KMS-11 (cell line): ENCODE measurements around the gene PPFIBP2.
A peak's percentile ranks its signal among the peaks of the same experiment; 100 is the strongest.

Experiments used
- H2AFZ ChIP-seq: fragments of 200-600 bp; sonication (generic); 2 replicates; pipeline ENCODE4 v1.6.1; 2016; ENCODE audit warnings: antibody characterized with exemption, mixed run types, low read depth
- H3K27ac ChIP-seq: fragments of 200-600 bp; sonication (generic); 2 replicates; pipeline ENCODE4 v1.6.1; 2016; ENCODE audit warnings: mild to moderate bottlenecking, mixed run types
- H3K27me3 ChIP-seq: fragments of 200-600 bp; sonication (generic); 2 replicates; pipeline ENCODE4 v1.6.1; 2017; ENCODE audit warnings: mild to moderate bottlenecking, low read depth, mixed run types, moderate library complexity; ENCODE audit not compliant: insufficient read depth
- H3K36me3 ChIP-seq: fragments of 200-600 bp; sonication (generic); 2 replicates; pipeline ENCODE4 v1.6.1; 2017; ENCODE audit warnings: mild to moderate bottlenecking, mixed run types; ENCODE audit not compliant: insufficient read depth
- H3K4me1 ChIP-seq: fragments of 200-600 bp; sonication (generic); 2 replicates; pipeline ENCODE4 v1.6.1; 2016; ENCODE audit warnings: mild to moderate bottlenecking, low read depth, mixed run types; ENCODE audit not compliant: poor library complexity, severe bottlenecking
- H3K4me2 ChIP-seq: fragments of 200-600 bp; sonication (generic); 2 replicates; pipeline ENCODE4 v1.7.0; 2016; ENCODE audit warnings: mild to moderate bottlenecking, mixed run types
- H3K4me3 ChIP-seq: fragments of 200-600 bp; sonication (generic); IDR thresholded peaks from 2 replicates; pipeline ENCODE4 v1.6.1; 2017; ENCODE audit warnings: low read depth, low read length, mixed read lengths; ENCODE audit not compliant: insufficient read depth
- H3K79me2 ChIP-seq: fragments of 200-600 bp; sonication (generic); 2 replicates; pipeline ENCODE4 v1.6.1; 2016; ENCODE audit warnings: low read depth, mixed run types; ENCODE audit not compliant: insufficient read depth
- H3K9ac ChIP-seq: fragments of 200-600 bp; sonication (generic); 2 replicates; pipeline ENCODE4 v1.6.1; 2016; ENCODE audit warnings: mild to moderate bottlenecking, mixed run types
- H4K20me1 ChIP-seq: fragments of 200-600 bp; sonication (generic); 2 replicates; pipeline ENCODE4 v1.6.1; 2016; ENCODE audit warnings: mild to moderate bottlenecking, mixed run types; ENCODE audit not compliant: insufficient read depth
- CTCF ChIP-seq: fragments of 200-600 bp; sonication (generic); conservative IDR thresholded peaks from 2 replicates; pipeline ENCODE4 v1.6.1; 2017; ENCODE audit warnings: low read depth, mild to moderate bottlenecking, antibody characterized with exemption, low read length, moderate library complexity, mixed read lengths

PPFIBP2 gene

GRCh38 chr11:7664867-7665266 is 151.1 kb downstream of the PPFIBP2 start:
- Histone ChIP-seq H3K9ac (no peak overlapping the region), H3K27me3 (no peaks in the 10 kb centered on the region), H3K4me3 (no peak overlapping the region), H3K27ac (no peak overlapping the region), H3K79me2 (no peaks in the 10 kb centered on the region), H3K36me3 (no peaks in the 10 kb centered on the region), H2AFZ (no peak overlapping the region), H3K4me1 (peaks cover 3% of the 10 kb centered on the region), H3K4me2 (no peak overlapping the region), H4K20me1 (no peaks in the 10 kb centered on the region)
- no peak for TF ChIP-seq CTCF

GRCh38 chr11:7665473-7666291 is 151.9 kb downstream of the PPFIBP2 start:
- H2AFZ ChIP-seq, result peak overlapping the region; percentile 41; the same call in 1 of the 2 replicates

GRCh38 chr11:7666292-7666866 is 152.6 kb downstream of the PPFIBP2 start:
- H3K27me3 ChIP-seq, result no peaks in the 10 kb centered on the region
- H3K79me2 ChIP-seq, result no peaks in the 10 kb centered on the region
- no peak overlapping the region for H3K4me2 ChIP-seq
- peaks cover 11% of the 10 kb centered on the region for H3K4me1 ChIP-seq
- H3K27ac ChIP-seq, result no peak overlapping the region
- H3K4me3 ChIP-seq, result no peak overlapping the region
- H4K20me1 ChIP-seq, result no peaks in the 10 kb centered on the region
- no peak for TF ChIP-seq CTCF
- no peaks in the 10 kb centered on the region for H3K36me3 ChIP-seq
- no peak overlapping the region for H3K9ac ChIP-seq
- H2AFZ ChIP-seq, result no peak overlapping the region

More at GRCh38 chr11:7665473-7666291, 151.9 kb downstream of the PPFIBP2 start:
- Histone ChIP-seq H3K36me3 (no peaks in the 10 kb centered on the region), H3K9ac (no peak overlapping the region), H3K4me1 (peaks cover 4% of the 10 kb centered on the region), H3K4me3 (no peak overlapping the region), H3K79me2 (no peaks in the 10 kb centered on the region), H4K20me1 (no peaks in the 10 kb centered on the region), H3K4me2 (no peak overlapping the region), H3K27ac (no peak overlapping the region), H3K27me3 (no peaks in the 10 kb centered on the region)
- TF ChIP-seq CTCF, result peak; percentile 91

- peaks cover 21% of the 10 kb centered on the region for H3K4me1 ChIP-seq
- no peaks in the 10 kb centered on the region for H3K79me2 ChIP-seq
- no peaks in the 10 kb centered on the region for H4K20me1 ChIP-seq
- no peak for TF ChIP-seq CTCF
- no peak overlapping the region for H3K4me2 ChIP-seq
- H3K27me3 ChIP-seq, result no peaks in the 10 kb centered on the region
- no peaks in the 10 kb centered on the region for H3K36me3 ChIP-seq
- no peak overlapping the region for H3K9ac ChIP-seq
- H3K4me3 ChIP-seq, result no peak overlapping the region
- no peak overlapping the region for H2AFZ ChIP-seq
- H3K27ac ChIP-seq, result no peak overlapping the region
These were observed 153.7 kb downstream of the PPFIBP2 start for GRCh38 chr11:7667460-7667859.
